ENCODE data around the gene XPNPEP1.

DNA sequence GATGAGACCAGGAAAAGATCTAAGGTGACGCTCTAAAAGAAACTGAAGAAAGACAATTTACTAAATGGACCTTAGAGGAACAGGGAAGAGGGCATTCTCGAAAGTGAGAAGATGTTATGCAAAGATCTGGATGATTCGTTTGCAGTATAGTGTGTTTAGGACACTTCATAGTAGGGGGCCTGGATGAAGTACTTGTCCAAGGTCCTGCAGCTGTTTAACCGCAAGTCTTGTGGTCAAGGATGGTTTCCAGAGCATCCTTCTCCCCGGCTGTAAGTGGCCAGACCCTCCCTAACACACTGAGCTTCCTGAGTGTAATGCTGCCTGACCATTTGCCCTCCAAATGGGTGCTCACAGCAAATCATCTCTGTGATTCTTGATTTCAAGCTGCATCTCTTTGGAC, 101.6 kb downstream of the XPNPEP1 start:
- TF ChIP-seq, protein P1, sequence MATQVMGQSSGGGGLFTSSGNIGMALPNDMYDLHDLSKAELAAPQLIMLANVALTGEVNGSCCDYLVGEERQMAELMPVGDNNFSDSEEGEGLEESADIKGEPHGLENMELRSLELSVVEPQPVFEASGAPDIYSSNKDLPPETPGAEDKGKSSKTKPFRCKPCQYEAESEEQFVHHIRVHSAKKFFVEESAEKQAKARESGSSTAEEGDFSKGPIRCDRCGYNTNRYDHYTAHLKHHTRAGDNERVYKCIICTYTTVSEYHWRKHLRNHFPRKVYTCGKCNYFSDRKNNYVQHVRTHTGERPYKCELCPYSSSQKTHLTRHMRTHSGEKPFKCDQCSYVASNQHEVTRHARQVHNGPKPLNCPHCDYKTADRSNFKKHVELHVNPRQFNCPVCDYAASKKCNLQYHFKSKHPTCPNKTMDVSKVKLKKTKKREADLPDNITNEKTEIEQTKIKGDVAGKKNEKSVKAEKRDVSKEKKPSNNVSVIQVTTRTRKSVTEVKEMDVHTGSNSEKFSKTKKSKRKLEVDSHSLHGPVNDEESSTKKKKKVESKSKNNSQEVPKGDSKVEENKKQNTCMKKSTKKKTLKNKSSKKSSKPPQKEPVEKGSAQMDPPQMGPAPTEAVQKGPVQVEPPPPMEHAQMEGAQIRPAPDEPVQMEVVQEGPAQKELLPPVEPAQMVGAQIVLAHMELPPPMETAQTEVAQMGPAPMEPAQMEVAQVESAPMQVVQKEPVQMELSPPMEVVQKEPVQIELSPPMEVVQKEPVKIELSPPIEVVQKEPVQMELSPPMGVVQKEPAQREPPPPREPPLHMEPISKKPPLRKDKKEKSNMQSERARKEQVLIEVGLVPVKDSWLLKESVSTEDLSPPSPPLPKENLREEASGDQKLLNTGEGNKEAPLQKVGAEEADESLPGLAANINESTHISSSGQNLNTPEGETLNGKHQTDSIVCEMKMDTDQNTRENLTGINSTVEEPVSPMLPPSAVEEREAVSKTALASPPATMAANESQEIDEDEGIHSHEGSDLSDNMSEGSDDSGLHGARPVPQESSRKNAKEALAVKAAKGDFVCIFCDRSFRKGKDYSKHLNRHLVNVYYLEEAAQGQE (IDR thresholded peaks at IDR 0.05; ENCODE audit: low read depth) = peak; percentile 57; the same call in 1 of the 2 replicates
- TF ChIP-seq YY1 (IDR thresholded peaks at IDR 0.05; ENCODE audit: low read depth) (no peak), EGR1 (IDR thresholded peaks at IDR 0.05) (no peak), EP300 (IDR thresholded peaks at IDR 0.05; ENCODE audit: borderline replicate concordance) (no peak), FOXM1 (IDR thresholded peaks at IDR 0.05; ENCODE audit: borderline replicate concordance, low read depth) (no peak), TAF1 (IDR thresholded peaks at IDR 0.05; ENCODE audit: low read depth) (no peak), CEBPB (IDR thresholded peaks at IDR 0.05) (no peak), NFIC (IDR thresholded peaks at IDR 0.05) (no peak), RAD21 (IDR thresholded peaks at IDR 0.05; ENCODE audit: low read depth) (no peak), ZBTB7A (IDR thresholded peaks at IDR 0.05; ENCODE audit: low read depth) (no peak), TEAD4 (IDR thresholded peaks at IDR 0.05) (no peak), CREB1 (IDR thresholded peaks at IDR 0.05; ENCODE audit: low read depth) (no peak)
- TF ChIP-seq, protein P2, sequence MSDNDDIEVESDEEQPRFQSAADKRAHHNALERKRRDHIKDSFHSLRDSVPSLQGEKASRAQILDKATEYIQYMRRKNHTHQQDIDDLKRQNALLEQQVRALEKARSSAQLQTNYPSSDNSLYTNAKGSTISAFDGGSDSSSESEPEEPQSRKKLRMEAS (IDR thresholded peaks at IDR 0.05) = no peak

All from Ishikawa (cell line).